T-helper 2 cell treated with Interferon-gamma antibody and Interleukin-4, amounts not matched to agents 100 ng/mL and 5 ng/mL, for 36 hours (primary cell): ENCODE results near the gene C6. TPM values are rescaled to one million over a fixed set of nuclear protein-coding genes. Genes with fewer than 3 reads are reported as not detected.

Experiments
- intact Hi-C: fragments of 100-400 bp; cut with micrococcal nuclease; formaldehyde crosslinking; loops from one replicate; pipeline ENCODE4 v1.15.1; 2023
- total RNA-seq: library from RNA; stranded (reverse); gene quantifications from 2 replicates; pipeline ENCODE4 v1.2.3, GENCODE V29; 2022

Gene C6
- total RNA-seq, 1 donor from 2014 or later = not detected

DNA sequence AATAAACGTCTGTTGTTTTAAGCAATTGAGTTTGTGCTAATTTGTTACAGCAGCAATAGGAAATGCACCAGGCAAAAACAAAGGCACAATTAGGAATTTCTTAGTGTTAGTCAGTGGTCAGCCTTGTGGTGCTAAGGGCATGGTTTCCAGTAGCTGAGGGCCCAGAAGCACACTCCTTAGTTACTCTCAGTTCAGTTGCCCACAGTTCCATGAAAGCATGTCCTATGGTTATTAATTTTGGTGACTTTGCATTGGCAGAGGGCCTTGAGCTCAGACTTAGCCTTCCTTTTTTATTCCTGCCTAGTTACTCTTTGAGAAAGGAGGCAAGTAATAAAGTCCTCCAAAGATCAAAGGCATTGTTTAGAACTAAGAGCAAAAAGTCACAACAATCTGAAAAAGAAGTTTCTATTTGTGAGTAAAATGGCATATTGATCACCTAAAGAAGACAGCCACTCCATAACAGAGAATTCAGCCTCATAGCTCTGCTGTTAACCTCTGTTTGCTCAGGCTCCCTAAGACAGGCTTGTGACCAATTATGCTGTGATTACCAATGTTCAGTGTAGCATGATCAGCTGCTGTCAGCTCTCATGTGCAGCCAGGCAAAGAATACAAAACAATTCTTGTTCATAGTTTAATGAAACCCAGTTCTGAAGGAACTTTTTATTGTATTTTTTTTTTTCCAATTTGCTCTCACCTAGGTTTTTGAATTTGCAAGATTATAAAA is 85.2 kb downstream of the C6 start:
- intact Hi-C loops = no loop called here

DNA sequence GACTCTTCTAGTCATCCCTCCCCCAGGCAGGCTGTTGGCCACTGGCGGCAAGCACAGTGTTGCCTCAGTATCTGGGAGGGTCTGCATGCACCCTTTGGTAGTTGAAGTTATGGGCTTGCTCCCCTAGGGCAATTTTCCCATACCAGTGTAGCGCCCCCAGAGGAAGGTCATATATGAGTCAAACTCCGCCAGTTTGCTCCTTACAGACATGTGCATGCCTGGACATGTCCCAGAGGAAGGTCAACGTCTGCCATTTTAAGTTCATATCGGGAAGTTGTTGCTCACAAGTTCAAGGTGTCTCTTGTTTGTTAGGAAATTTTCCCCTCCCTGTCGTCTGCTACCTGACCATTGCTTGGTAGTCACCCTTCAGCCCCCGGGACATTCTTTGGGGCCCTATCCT is 90.9 kb downstream of the C6 start:
- intact Hi-C loops = no loop called here

DNA sequence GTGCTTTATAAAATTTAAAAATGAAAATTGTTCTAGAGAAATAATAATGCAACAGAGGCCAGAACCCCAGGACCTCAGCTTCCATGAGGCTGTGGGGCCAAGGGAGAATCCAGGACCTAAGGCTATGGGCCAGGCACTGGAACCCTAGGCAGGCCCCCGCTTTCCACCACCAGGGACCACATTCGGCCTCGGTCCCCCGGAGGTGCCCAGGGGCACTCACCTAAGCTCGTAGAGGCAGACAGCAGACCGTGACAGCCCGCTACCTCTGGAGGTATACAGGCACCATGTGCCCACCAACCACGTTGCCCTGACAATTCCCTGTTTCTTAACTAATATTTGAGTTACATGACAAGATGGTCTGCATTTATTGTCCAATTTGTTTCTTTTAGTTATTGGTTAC is 92.7 kb downstream of the C6 start:
- intact Hi-C loops = no loop called here

DNA sequence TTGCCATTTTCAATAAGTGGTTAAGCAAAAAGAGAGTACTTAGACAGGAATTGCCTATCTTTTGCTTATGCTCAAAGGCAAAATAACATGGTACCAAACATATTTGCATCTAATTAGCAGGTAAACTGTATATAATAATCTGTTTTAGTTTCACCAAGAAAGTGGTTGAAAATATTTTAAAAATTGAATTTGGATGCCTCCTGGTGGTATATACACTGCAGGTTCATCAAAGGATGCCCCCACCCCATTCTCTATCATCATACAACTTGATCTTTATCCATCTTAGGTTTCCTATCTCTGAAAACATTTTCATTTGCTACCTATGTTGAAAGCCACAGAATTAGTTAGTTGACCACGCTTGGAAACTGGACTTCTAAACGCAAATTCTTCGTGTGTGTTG is 95.2 kb downstream of the C6 start:
- intact Hi-C loops = no loop called here

DNA sequence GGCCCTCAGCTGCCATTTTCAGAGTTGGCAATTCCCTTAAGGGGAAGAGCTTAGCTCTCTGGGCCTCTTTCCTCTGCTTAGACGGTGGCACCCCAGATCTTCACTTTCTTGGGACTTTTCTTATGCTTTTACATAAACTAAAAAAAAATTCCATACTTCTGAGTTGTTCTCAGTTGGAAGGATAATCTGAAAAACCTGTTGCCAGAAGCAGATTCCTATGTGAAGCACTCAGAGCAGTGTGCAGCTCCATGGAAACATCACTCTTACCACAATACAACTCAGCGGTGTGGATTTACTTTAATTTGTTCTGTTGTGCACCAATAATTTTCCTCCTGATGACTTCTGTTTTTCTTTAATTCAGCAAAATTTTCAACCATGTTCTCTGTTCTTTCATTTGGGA is 98.1 kb downstream of the C6 start:
- intact Hi-C loops = no loop called here

DNA sequence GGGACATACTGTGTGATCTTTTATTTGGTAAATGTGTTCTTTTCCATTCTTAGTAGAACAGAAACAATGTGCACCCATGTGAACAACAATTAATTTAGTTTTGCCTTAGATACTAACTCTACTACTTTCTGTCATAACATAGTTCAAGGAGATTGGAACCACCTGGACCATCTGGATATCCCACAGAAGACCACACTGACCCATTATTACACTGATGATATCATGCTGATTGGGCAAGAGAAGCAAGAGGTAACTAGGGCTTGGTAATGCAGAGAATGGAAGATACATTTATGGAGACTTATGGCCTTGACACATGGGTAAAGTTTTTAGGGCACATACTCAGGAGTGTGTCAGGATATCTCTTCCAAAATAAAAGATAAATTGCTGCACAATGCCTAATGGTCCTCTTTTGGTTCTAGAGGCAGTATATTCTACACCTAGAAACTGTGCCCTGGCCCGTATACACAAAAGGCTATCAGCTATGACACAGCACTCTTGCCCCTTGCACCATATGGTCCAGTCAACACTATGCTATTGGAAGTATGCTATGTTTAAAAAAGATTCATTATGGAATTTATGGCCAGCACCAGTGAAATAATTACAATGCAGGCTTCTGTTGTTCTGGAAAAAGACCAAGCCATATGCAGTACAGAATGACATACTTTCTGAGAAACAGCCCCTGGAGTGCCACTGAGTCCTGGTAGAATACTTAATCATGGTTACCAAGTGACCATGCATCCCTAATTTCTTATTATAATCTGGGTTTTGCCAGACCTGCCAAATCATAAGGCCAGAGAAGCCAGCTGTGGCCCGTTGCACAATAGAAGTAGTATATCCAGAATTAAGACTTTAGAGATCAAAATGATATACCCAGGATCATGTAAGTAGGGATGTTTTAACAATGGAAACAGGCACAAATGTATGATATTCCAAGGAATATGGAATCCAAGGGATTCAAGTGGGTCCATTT is 100.6 kb downstream of the C6 start:
- intact Hi-C loops = no loop called here

DNA sequence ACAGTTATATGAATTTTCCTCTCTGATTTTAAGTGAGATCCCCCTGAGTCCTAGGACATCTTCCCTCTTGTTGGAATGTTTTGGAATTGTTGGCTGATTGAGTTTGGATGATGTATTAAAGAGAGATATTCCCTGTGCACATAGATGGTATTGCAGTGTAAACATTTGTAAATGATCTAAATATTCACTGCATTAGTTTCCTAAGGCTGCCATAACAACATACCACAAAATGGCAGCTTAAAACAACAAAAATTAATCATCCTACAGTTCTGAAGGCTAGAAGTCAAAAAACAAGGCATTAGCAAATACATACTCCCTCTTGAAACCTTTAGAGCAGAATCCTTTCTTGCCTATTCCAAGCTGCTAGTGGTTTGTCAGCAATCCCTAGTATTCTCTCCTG is 104.1 kb downstream of the C6 start:
- intact Hi-C loops = no loop called here

DNA sequence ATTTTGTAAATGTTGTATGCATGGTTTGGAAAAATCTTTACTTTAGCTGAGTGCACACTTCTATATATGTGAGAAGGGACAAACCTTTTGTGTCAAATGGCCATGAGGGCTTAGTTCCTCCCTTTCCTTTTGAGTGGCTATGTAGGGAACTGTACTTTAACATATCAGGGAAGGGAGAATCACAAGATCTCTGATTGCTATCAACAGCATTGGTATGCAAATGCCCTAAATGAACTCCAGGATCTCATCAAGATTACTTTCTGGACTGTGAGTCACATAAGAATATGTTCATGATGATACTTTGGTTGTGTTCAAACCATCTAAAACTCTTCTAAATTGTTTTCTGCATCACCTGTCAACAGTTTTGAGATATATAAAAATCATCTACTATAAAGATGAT is 111.0 kb downstream of the C6 start:
- intact Hi-C loops = no loop called here

DNA sequence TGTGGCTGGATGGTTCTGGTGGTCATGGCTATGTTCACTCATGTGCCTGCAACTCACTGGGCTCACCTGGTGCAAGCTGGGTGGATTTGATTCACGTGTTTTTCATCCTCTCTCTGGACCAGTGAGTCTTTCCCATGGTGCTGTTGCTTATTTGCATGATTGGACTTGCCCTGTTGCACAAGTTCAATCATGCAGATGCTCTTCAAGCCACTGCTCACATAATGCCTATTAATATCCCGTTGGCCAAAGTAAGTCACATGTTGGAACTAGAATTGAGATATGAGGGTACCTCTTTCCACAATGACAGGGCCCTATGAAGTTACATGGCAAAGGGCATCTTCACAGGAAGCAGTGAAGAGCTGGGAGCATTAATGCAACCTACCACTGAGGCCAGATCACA is 115.7 kb downstream of the C6 start:
- intact Hi-C loops = no loop called here

DNA sequence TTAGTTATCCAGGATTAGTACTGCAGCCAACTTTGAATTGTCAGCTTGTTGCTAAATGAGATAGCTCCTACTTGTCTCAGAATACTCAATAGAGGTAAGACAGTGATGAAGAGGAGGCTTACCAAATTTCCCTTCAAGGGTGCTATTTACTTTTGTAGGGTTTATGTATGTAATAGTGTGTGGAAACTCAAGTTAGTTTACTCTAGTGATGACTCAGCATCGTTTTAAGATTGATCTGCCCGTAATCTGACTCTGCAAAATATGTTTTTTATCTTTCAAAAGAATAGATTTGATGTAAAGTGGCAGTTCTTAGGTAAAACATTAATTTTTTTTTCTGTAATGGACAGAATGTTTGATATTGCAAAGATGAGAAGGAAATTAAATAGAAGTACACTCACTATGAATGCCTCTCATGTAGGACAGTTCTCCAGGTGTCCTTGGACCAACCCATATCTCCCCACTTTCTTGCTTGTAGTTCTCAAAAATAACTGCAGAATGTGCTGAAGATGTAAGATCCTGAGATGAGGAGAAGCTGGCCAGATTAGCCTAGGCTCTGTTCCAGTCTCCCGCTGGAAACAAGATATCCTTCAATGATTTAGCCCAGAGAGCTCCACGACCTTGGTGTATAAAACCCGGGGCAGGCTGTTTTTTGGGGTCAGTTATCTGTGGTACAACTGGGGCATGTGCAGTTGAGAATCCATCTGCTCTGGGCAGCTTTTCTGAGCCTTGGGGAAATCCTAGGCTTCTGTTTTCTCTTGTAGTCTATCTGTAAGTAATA is 117.8 kb downstream of the C6 start:
- intact Hi-C loops = no loop called here

DNA sequence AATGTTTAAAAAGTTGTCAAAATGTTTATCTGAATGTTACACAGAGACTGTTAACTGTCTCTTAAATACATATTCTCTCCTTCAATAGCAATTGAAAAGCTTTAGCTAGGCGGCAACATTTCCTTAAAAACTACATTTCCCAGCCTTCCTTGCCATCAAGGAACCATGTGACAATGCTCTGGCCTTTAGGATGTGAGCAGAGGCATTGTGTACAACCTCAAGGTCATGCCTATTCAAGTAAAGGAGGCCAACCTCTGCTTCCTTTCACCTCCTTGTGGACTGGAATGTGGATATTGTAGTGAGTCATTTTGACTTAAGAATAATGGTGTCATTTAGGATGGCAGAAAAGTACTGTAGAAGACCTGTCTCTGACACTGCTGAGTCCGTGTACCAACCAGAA is 118.5 kb downstream of the C6 start:
- intact Hi-C loops = no loop called here

DNA sequence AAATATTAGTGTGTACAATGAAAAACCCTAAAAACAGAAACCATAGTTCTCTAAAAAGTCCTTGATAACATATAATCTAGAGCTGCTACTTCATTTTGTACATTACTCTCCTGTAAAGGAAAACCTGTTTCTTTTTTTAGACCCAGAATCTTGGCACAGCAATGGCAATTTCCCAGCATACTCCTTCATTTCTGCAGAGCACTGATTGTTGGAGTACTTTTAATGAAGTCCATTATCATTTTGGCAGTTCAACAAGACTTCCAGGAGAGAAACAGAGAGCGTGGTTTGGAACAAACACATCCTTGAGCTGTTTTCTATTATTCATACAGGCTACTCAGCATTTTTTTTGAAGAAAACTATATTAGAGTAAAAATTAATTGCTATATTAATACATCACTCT is 119.5 kb downstream of the C6 start:
- intact Hi-C loops = no loop called here

Other genes starting within 250 kb of the C6 start
- not detected in 2 replicates for gene MROH2B, start 142.2 kb downstream of the C6 start, total RNA-seq